Transverse colon (tissue), 4 donors: ENCODE results near the gene HNRNPA1. TPM values are rescaled to one million over a fixed set of nuclear protein-coding genes. Genes with fewer than 3 reads are reported as not detected.

Experiments
- DNase-seq: peaks from one replicate; pipeline ENCODE4 v3.0.0-alpha.2; 2019
- H3K27ac ChIP-seq, 4 donors: fragments of 200-600 bp; sonication (generic); 2 replicates each; pipeline ENCODE4 v1.5.1; 2016 to 2018; ENCODE audit warnings: inconsistent platforms in 4 of 4
- H3K27me3 ChIP-seq: fragments of 200-600 bp; sonication (generic); 2 replicates; pipeline ENCODE4 v1.5.1; 2017; ENCODE audit warnings: inconsistent platforms
- H3K36me3 ChIP-seq, 4 donors: fragments of 200-600 bp; sonication (generic); 2 replicates each; pipeline ENCODE4 v1.5.1; 2017 to 2019; ENCODE audit warnings: inconsistent platforms in 4 of 4
- H3K4me1 ChIP-seq, 4 donors: fragments of 200-600 bp; sonication (generic); 2 replicates each; pipeline ENCODE4 v1.5.1; 2017 to 2020; ENCODE audit warnings: inconsistent platforms in 4 of 4
- H3K4me3 ChIP-seq, 4 donors: fragments of 200-600 bp; sonication (generic); 1 replicate in 1 of 4; 2 replicates in 3 of 4; pipeline versions ENCODE4 v1.5.1 to v1.6.1; 2017 to 2019; ENCODE audit warnings: inconsistent platforms in 4 of 4
- H3K9me3 ChIP-seq, 2 donors: fragments of 200-600 bp; sonication (generic); 2 replicates each; pipeline ENCODE4 v1.5.1; 2017 to 2019; ENCODE audit warnings: inconsistent platforms in 2 of 2
- CTCF ChIP-seq, 5 experiments: fragments of 200-600 bp in 3 of 5; fragments of 450-650 bp in 2 of 5; sonication (generic) in 3 of 5; IDR thresholded peaks; 1 replicate in 2 of 5; 2 replicates in 3 of 5; pipeline ENCODE4 v1.5.1; 2016 to 2017; ENCODE audit warnings: antibody characterized with exemption in 5 of 5, inconsistent platforms in 3 of 5, mild to moderate bottlenecking in 2 of 5, moderate library complexity in 1 of 5
- EP300 ChIP-seq: sonication (generic); formaldehyde crosslinking; IDR thresholded peaks from one replicate; pipeline ENCODE4 v1.6.1; 2017; ENCODE audit warnings: antibody characterized with exemption, low read depth
- POLR2A ChIP-seq: fragments of 450-650 bp; IDR thresholded peaks from one replicate; pipeline ENCODE4 v1.6.1; 2016; ENCODE audit warnings: antibody characterized with exemption, mild to moderate bottlenecking, moderate library complexity
- POLR2AphosphoS5 ChIP-seq, 3 donors: sonication (generic); formaldehyde crosslinking; IDR thresholded peaks; one replicate each; pipeline ENCODE4 v1.6.1; 2016; ENCODE audit warnings: antibody characterized with exemption in 3 of 3
- WGBS, 2 donors: methylation state at CpG; one replicate each; pipeline ENCODE4 v1.1.5; 2018; ENCODE audit warnings: low coverage in 1 of 2; 5-methylcytosine and 5-hydroxymethylcytosine counted together
- in situ Hi-C, 4 donors: fragments of 200-750 bp; cut with MboI; loops; one replicate each; pipeline versions ENCODE4 v1.15.0 to v1.15.1; 2017; ENCODE audit warnings: low sequenced_read_pairs in 3 of 4, low pct_ligation_motif_present in 1 of 4, low pct_unique_long_range_greater_than_20kb in 1 of 4
- intact Hi-C: fragments of 100-400 bp; cut with DNase I; formaldehyde crosslinking; loops from one replicate; pipeline ENCODE4 v1.15.1; 2023; ENCODE audit warnings: low total_unique reads
- total RNA-seq, 4 donors: library from RNA; depleted of rRNA; stranded (reverse); fragments of >200 nt; gene quantifications; one replicate each; pipeline ENCODE4 v1.1.0, GENCODE V29; 2016

Gene HNRNPA1
- total RNA-seq, 4 donors from 2014 or later: 104 to 747 (median 326) TPM

GRCh38 chr12:54266852-54267251, 13.7 kb upstream of the HNRNPA1 start:
- Histone ChIP-seq H3K27ac (no peak overlapping the region), H3K9me3 (no peaks in the 10 kb centered on the region), H3K4me1 (peaks cover 5 to 11% (median 9%) of the 10 kb centered on the region in 4 donors), H3K27me3 (no peaks in the 10 kb centered on the region), H3K4me3 (no peak overlapping the region), H3K36me3 (no peaks in the 10 kb centered on the region)
- intact Hi-C loops: no loop called here
- in situ Hi-C loops: no loop called here
- WGBS, 2 donors: 96 to 98% methylated on average over 2 of the region's 2 CpGs
- no peak for DNase-seq
- no peak for TF ChIP-seq POLR2A
- TF ChIP-seq EP300: no peak
- TF ChIP-seq CTCF (IDR thresholded peaks at IDR 0.05): no peak
- no peak for TF ChIP-seq POLR2AphosphoS5 (IDR thresholded peaks at IDR 0.05)

GRCh38 chr12:54270345-54270744, 10.2 kb upstream of the HNRNPA1 start:
- DNase-seq: no peak
- H3K4me3 ChIP-seq: no peak overlapping the region
- no peak overlapping the region for H3K27ac ChIP-seq
- in situ Hi-C loops (no loop called here), intact Hi-C loops (no loop called here)
- H3K27me3 ChIP-seq: no peaks in the 10 kb centered on the region
- TF ChIP-seq POLR2A (no peak), CTCF (IDR thresholded peaks at IDR 0.05) (no peak), POLR2AphosphoS5 (IDR thresholded peaks at IDR 0.05) (no peak), EP300 (no peak)
- no peaks in the 10 kb centered on the region for H3K4me1 ChIP-seq
- no peaks in the 10 kb centered on the region for H3K36me3 ChIP-seq
- no peaks in the 10 kb centered on the region for H3K9me3 ChIP-seq
- 82 to 94% methylated on average over 2 of the region's 2 CpGs for WGBS, 2 donors

- in situ Hi-C loops (no loop called here), intact Hi-C loops (no loop called here)
- H3K9me3 ChIP-seq: no peaks in the 10 kb centered on the region
- TF ChIP-seq CTCF (IDR thresholded peaks at IDR 0.05): no peak
- TF ChIP-seq POLR2A: no peak
- TF ChIP-seq EP300: no peak
- TF ChIP-seq POLR2AphosphoS5 (IDR thresholded peaks at IDR 0.05): no peak
- DNase-seq: no peak
- peaks cover 0 to 3% (median under 1%) of the 10 kb centered on the region in 4 donors for H3K4me1 ChIP-seq
- H3K4me3 ChIP-seq: no peak overlapping the region
- H3K27ac ChIP-seq: no peak overlapping the region
- 43 to 52% methylated on average over 1 of the region's 1 CpG for WGBS, 2 donors
- H3K36me3 ChIP-seq: no peaks in the 10 kb centered on the region
- H3K27me3 ChIP-seq: no peaks in the 10 kb centered on the region
Measured at GRCh38 chr12:54272214-54272613, 8.3 kb upstream of the HNRNPA1 start.

- no peak overlapping the region for H3K4me3 ChIP-seq
- no peak overlapping the region for H3K27ac ChIP-seq
- no peaks in the 10 kb centered on the region for H3K9me3 ChIP-seq
- TF ChIP-seq POLR2A: no peak
- no peak for TF ChIP-seq CTCF (IDR thresholded peaks at IDR 0.05)
- TF ChIP-seq EP300: no peak
- TF ChIP-seq POLR2AphosphoS5 (IDR thresholded peaks at IDR 0.05): no peak
- intact Hi-C loops (no loop called here), in situ Hi-C loops (no loop called here)
- peaks cover 15 to 19% (median 17%) of the 10 kb centered on the region in 4 donors for H3K4me1 ChIP-seq
- no peaks in the 10 kb centered on the region for H3K27me3 ChIP-seq
- DNase-seq: no peak
- H3K36me3 ChIP-seq: no peaks in the 10 kb centered on the region
- 71 to 90% methylated on average over 2 of the region's 2 CpGs for WGBS, 2 donors
Measured at GRCh38 chr12:54273981-54274380, 6.5 kb upstream of the HNRNPA1 start.
